Measurements from ENCODE around the gene CCDC126.

- TF ChIP-seq CTCF (IDR thresholded peaks at IDR 0.05) (no peak), POLR2A (IDR thresholded peaks at IDR 0.05) (no peak)
Observed at GRCh38 chr7:23593706-23594105, 3.5 kb upstream of the CCDC126 start.
